ENCODE measurements around the gene RAP1GAP2.
A peak's percentile ranks its signal among the peaks of the same experiment; 100 is the strongest.
"Not testable (repeated sequence)": the region's sequence is repeated elsewhere in the genome, so short reads cannot be mapped to it uniquely, and the experiment has no call there.

RAP1GAP2 gene

DNA sequence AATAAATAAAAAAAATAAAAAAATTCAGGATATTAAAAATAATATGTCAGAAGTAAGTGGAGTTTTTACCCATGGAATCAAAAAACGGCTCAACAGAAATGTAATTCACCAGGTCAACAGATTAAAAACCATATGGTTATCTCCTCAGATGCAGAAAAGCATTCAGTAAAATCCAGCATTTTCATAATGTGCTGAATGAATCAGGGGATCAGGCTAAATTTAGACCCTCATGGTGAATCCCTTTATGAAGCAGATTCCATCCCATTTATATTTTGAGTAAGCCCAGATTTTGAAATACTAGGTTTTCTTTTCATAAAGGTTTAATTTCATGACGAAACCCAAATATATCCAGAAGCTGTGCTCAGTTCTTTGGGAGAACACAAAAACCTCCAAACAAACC lies 182.8 kb downstream of the RAP1GAP2 start:
- no peak for DNase-seq

DNA sequence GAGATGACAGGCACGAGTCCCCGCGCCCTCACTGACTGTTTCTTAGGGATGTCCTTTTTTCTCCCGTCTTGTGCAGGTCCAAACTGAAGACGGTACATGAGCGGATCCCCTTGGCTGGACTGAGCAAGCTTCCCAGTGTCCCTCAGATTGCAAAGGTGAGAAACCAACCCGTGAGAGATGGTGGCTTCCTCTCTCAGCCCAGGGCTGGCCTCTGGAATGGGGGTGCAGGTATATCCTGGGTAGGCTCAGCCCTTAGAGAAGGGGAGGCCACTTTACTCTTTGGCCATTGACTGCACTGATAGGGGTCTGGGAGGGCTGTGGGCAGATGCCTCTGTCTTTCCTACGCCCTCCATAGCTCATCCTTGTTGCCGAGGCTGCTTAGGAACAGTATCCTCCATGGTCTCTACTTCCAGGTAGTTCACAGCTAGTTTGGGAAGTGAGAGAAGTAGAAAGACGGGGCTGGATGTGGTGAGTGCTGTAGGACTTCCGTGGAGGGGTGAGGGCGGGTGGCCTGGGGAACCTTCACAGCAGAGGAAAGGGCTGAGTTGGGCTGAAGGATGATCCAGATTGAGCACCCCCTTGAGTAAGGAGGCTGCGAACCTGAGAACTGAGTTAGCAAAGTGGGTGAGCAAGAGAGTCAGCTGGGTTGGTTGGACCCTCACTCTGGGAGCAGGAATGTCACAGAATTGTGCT lies 184.1 kb downstream of the RAP1GAP2 start:
- no peak for DNase-seq

- no peak for DNase-seq
Measured at GRCh38 chr17:2980904-2981246, 184.6 kb downstream of the RAP1GAP2 start.

GRCh38 chr17:2981325-2981724 lies 185.1 kb downstream of the RAP1GAP2 start:
- DNase-seq: no peak

DNA sequence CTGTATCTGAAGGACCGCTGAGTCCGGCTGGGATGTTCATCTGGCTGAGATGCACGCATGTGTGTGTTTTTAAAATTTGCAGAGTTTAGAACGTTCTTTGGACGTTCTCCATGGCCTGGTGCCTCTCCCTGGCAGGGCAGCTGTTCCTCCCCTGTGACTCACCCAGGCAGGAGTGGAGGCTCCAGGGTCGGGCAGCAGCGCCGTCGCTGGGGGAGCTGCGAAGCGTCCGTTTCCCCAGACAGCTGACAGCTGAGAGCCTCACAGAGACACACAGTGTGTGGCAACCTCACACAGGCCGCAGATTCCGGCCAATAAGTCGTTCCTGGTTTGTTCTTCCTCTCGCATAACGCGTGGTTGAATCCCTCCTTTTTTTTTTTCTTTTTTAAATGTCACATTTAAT lies 186.6 kb downstream of the RAP1GAP2 start:
- no peak for DNase-seq

GRCh38 chr17:2983255-2983654 lies 187.0 kb downstream of the RAP1GAP2 start:
- no peak for DNase-seq

DNA sequence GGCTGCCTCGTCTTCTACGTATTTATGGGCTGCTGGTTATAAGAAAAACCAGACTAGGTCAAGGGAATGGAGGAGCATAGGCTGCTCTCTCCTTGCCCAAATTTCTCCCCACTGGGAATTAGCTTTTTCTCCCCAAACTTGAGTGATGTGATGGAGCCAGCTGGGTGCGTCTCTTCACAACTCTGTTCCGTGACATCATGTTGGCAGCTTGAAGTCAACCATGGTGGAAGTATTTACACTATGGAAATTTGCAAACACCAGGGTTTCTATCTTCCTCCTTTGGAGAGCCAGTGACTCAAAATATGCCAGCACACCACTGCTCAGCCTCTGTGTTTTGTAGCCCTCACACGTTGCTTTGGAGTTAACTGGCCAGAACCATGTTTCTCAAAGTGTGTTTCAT lies 189.1 kb downstream of the RAP1GAP2 start:
- DNase-seq: no peak

DNA sequence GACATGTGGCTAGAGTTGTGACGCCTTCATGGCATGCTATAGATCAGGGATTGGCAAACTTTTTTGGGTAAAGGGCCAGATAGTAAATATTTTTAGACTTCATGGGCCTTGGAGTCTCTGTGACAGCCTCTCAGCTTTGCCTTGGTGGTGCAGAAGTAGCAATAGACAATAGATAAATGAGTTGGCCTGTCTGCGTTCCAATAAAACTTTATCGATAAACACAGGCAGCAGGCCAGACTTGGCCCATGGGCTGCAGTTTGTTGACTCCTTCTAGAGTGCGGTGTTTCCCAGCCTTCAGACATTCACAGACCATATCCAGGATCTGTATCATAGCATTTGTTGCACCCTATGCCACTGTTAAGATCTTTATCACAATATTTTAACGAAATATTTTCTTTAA lies 190.7 kb downstream of the RAP1GAP2 start:
- no peak for DNase-seq

- not testable (repeated sequence) for DNase-seq
Measured at GRCh38 chr17:2989396-2989795, 193.2 kb downstream of the RAP1GAP2 start.

DNA sequence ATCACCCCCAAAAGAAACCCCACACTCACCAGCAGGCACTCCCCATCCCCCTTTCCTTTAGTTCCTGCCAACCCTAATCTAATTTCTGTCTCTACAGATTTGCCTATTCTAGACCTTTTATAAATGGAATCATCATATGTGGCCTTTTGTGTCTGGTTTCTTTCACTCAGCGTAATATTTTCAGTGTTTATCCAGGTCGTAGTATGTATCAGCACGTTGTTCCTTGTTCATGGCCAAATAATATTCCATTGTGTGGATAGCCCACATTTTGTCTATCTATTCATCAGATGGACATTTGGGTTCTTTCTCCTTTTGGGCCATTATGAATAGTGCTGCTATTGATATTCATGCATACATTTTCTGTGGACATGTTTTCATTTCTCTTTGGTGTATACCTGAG lies 193.6 kb downstream of the RAP1GAP2 start:
- DNase-seq: no peak

DNA sequence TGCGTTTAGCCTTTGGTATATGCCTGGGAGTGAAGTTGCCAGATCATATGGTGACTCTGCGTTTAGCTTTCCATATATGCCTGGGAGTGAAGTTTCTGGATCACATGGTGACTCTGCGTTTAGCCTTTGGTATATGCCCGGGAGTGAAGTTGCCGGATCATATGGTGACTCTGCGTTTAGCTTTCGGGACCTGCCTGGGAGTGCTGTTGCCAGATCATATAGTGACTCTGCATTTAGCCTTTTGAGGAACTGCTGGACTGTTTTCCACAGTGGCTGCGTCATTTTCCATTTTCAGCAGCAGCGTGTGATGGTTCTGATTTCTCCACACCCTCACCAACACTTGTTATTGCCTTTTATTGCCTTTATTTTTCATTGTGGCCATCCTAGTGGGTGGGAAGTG lies 194.2 kb downstream of the RAP1GAP2 start:
- no peak for DNase-seq

- not testable (repeated sequence) for DNase-seq
Measured at GRCh38 chr17:2991396-2992180, 195.3 kb downstream of the RAP1GAP2 start.

DNA sequence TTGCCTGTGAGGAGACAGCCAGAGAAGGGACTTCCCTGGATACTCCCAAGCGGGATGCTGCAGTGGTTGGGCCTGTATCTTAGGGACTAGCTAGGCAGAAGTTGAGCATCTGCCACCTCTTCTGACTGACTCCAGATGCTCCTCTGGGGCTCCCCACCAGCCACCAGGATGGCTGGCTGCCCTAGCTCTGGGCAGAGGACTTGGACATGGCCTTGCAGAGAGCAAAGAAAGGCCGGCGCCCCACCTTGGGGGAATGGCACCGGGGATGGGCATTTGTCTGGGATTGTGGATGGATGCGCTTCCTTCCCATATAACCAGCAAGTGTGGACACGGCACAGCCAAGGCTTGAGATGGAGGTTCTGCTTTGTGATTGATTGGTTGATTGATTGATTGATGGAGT lies 198.2 kb downstream of the RAP1GAP2 start:
- no peak for DNase-seq

DNA sequence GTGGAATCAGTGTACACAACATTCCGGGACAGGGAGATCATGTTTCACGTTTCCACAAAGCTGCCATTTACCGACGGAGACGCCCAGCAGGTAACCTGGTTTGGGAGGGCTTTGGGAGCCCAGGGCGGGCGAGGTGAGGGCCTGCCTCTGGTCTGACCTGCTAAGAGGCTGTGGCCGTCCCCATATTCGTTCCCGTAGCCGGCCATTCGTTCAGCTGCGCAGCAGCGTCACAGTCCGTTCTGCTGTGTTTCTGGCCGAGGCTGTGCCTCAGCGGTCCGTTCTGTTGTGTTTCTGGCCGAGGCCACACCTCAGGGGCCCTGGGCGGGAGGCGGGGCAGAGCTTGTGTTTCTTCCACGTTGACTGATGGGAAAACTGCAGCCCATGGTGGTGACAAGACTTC lies 199.1 kb downstream of the RAP1GAP2 start:
- DNase-seq: no peak

DNA sequence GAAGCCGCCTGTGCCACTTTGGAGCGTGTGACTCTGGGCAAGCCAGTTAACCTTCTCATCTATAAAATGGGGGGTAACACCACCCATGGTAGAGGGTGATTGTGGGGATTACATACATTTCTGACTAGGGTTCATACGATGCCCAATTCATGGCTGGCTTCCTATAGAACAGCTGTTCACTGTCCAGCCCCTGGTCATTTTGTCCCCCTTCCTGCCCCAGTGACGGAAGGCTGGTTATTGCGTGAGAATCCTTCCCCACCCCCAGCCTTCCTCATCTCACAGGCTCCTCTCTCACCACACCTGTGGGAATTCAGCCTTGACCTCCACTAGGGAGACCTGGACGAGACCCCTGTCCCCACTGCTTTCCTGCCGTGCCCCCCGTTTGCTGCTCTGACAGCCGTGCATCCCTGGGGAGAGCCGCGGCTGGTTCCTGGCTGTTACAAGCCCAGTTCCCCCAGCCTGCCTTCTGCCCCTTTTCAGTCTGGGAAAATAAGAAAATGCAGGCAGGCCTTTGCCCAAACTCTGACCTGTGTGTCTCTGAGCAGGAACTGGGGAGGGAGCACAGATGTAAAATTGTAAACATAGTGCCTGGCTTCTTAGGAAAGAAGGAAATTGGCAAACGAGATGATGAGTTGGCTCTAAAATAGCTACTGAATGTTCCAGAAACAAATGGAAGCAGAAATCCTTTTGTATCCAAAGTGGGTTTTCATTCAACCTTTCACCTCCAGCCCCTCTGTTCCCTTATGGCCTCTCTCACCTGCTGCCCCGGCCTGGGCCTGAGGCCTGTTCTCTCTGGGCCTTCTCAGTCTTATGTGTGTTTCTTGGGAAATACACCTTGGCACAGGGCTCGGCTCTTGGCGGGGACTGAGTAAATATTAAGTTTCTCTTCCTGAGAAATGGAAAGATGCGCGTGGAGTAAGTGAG lies 199.9 kb downstream of the RAP1GAP2 start:
- no peak for DNase-seq

DNA sequence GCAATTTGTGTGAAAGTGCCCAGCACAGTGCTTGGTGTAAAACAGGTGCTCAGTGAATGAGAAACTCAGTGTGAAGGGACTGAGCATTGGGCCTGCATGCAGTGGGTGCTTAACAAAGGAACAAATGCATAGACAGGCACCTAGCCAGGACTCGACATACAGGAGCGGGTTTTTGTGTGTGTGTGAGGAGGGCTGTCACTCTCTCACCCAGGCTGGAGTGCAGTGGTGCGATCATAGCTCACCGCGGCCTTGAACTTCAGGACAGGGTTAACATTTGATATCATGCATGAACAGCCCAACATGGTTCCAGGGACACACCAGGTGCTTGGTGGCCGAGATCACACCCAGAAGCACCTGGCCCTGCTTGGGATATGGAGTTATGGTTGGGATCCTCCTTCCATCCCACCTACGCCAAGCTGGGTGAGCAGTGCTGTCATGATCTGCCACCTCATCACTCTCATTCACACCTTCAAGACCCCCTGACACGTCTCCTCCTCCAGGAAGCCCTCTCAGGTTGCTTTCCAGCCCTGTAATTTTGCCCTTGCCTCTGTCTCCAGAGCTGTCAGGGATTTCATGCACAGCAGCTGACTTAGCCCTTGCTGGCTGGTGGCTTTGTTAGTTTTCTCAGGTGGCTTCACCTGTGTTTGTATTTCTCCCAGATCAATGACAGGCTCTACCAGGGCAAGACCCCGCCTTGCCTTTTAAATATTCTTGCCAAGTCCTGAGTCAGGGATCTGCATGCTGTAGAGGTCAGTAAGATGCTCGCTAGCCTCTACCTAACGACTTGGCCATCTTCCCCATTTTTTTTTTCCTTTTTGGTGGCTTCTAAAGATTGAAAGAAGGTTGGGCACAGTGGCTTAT lies 200.8 kb downstream of the RAP1GAP2 start:
- no peak for DNase-seq

- DNase-seq: not testable (repeated sequence)
Measured at GRCh38 chr17:2998469-2998901, 202.2 kb downstream of the RAP1GAP2 start.

GRCh38 chr17:3002538-3003295 lies 206.5 kb downstream of the RAP1GAP2 start:
- no peak for DNase-seq

GRCh38 chr17:3003296-3004149 lies 207.3 kb downstream of the RAP1GAP2 start:
- no peak for DNase-seq

DNA sequence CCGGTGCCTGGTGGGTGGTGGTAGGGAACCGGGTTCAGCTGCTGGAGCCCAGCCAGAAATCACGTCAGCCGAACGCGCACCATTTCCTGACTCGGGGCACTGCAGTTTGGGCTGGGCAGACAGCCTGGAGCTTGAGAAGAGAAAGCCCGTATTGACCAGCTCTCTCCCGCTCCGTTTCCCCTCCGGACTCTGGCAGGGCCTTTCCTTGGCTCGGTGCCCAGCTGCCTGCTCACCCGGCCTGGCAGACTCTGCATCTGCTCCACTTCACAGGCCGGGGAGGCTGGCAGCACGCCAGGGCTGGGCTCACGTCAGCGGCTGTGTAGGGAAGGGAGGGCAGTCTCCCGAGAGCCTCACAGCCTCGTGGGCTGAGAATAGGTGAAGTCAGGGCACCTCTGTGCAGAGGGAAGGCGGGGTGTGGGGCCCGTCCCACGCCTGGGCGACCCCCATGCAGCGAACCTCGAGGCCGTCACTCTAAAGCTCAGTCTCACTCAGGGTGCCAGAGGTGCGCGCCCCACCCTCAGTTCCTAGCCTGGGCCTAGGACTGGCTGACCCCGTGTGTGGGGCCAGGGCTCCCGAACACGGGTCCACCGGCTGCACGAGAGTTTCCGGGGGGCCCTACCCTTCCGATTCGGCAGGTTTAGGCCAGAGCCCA lies 208.0 kb downstream of the RAP1GAP2 start:
- peak; percentile 74 for DNase-seq
